ENCODE data around the gene SSRP1. TPM values are rescaled to one million over a fixed set of nuclear protein-coding genes. Genes with fewer than 3 reads are reported as not detected.
A peak's percentile ranks its signal among the peaks of the same experiment; 100 is the strongest.
"Not testable (repeated sequence)": the region's sequence is repeated elsewhere in the genome, so short reads cannot be mapped to it uniquely, and the experiment has no call there.

SSRP1 gene
- total RNA-seq, 1 donor from 2014 or later = 34.6 TPM

- DNase-seq = no peak
- H3K9me3 ChIP-seq (replicated peaks) = peaks cover 25% of the 10 kb centered on the region
- H3K4me3 ChIP-seq = no peak overlapping the region
- peak overlapping the region; percentile 12 for H3K27ac ChIP-seq (replicated peaks)
- intact Hi-C loops (cut with micrococcal nuclease) = no loop called here
- H3K36me3 ChIP-seq = peaks cover 19% of the 10 kb centered on the region
- H3K27me3 ChIP-seq (ENCODE audit: low read depth) = no peaks in the 10 kb centered on the region
- TF ChIP-seq, protein P1, sequence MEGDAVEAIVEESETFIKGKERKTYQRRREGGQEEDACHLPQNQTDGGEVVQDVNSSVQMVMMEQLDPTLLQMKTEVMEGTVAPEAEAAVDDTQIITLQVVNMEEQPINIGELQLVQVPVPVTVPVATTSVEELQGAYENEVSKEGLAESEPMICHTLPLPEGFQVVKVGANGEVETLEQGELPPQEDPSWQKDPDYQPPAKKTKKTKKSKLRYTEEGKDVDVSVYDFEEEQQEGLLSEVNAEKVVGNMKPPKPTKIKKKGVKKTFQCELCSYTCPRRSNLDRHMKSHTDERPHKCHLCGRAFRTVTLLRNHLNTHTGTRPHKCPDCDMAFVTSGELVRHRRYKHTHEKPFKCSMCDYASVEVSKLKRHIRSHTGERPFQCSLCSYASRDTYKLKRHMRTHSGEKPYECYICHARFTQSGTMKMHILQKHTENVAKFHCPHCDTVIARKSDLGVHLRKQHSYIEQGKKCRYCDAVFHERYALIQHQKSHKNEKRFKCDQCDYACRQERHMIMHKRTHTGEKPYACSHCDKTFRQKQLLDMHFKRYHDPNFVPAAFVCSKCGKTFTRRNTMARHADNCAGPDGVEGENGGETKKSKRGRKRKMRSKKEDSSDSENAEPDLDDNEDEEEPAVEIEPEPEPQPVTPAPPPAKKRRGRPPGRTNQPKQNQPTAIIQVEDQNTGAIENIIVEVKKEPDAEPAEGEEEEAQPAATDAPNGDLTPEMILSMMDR (IDR thresholded peaks at IDR 0.05; ENCODE audit: borderline replicate concordance) = no peak
- H3K4me1 ChIP-seq = no peaks in the 10 kb centered on the region
These were observed 41.2 kb downstream of the SSRP1 start for GRCh38 chr11:57294225-57295131.

GRCh38 chr11:57290288-57290687 is 45.4 kb downstream of the SSRP1 start:
- H3K9me3 ChIP-seq (replicated peaks) = no peaks in the 10 kb centered on the region
- DNase-seq = no peak
- no peaks in the 10 kb centered on the region for H3K27me3 ChIP-seq (ENCODE audit: low read depth)
- TF ChIP-seq, protein P1 (IDR thresholded peaks at IDR 0.05; ENCODE audit: borderline replicate concordance) = no peak
- H3K36me3 ChIP-seq = no peaks in the 10 kb centered on the region
- intact Hi-C loops (cut with micrococcal nuclease) = no loop called here
- no peak overlapping the region for H3K4me3 ChIP-seq
- H3K27ac ChIP-seq (replicated peaks) = no peak overlapping the region
- H3K4me1 ChIP-seq = peaks cover 5% of the 10 kb centered on the region

DNA sequence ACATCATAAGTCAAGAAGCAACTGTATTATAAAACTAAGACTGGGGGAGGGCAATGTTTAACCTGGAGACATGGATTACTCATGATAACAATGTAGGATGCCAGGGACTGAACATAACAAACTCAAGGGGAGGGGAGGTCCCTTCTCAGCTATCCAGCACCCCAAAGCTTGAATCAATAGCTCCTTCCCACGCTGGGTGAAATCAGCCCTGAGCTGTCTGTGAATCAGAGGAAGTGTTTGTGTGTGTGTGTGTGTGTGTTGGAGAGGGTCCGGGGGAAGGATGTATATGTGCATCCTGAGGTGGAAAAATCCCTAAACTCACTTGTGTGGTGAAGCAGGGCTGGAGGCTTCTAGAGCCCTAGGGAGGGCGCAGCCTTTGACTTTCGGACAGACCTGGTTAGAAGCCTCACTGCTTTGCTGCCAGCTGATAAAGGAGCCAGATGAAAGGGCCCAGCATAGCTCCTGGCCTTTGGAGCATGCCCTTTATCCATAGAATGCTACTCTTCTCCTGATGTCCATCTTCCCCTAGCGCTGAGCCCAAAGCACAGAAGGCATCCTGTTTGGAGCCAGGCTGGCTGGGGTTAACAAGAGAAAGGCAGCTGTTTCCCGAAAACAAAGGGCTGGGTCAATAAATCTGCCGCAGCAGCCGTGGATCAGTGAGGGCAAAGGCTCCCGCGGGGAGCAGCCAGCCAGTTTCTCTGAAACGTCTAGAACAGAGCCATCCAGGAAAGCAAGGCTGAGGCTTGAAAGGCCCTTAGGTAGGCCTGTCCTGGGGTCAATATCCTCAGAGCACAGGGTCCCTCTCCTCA is 46.7 kb downstream of the SSRP1 start:
- no peak for DNase-seq
- Histone ChIP-seq H3K4me1 (peaks cover 5% of the 10 kb centered on the region), H3K36me3 (no peaks in the 10 kb centered on the region), H3K4me3 (no peak overlapping the region), H3K27me3 (ENCODE audit: low read depth) (no peaks in the 10 kb centered on the region), H3K9me3 (replicated peaks) (no peaks in the 10 kb centered on the region), H3K27ac (replicated peaks) (peak overlapping the region; percentile 52)
- intact Hi-C loops (cut with micrococcal nuclease) = no loop called here
- TF ChIP-seq, protein P1 (IDR thresholded peaks at IDR 0.05; ENCODE audit: borderline replicate concordance) = no peak

DNA sequence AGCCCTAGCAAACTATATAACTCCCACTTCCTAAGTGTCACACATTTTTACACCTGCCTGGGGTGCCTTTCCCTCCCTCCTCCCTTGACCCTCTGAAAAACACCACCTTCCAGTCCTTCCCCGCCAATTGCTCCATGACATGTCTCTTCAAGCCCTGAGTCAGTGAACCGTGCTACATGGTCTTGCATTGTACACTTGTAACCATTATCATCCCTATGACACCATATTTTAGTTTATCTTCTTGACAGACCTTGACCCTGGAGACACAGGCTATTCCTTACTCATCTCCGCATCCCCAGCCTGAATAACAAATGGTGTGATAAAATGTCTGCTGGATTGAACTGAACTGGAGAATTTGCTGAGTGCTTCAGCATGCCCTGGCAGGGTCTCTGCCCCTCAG is 47.8 kb downstream of the SSRP1 start:
- no peaks in the 10 kb centered on the region for H3K9me3 ChIP-seq (replicated peaks)
- H3K4me1 ChIP-seq = peaks cover 5% of the 10 kb centered on the region
- TF ChIP-seq, protein P1 (IDR thresholded peaks at IDR 0.05; ENCODE audit: borderline replicate concordance) = no peak
- intact Hi-C loops (cut with micrococcal nuclease) = no loop called here
- no peaks in the 10 kb centered on the region for H3K36me3 ChIP-seq
- H3K27ac ChIP-seq (replicated peaks) = no peak overlapping the region
- H3K4me3 ChIP-seq = no peak overlapping the region
- no peaks in the 10 kb centered on the region for H3K27me3 ChIP-seq (ENCODE audit: low read depth)
- no peak for DNase-seq

DNA sequence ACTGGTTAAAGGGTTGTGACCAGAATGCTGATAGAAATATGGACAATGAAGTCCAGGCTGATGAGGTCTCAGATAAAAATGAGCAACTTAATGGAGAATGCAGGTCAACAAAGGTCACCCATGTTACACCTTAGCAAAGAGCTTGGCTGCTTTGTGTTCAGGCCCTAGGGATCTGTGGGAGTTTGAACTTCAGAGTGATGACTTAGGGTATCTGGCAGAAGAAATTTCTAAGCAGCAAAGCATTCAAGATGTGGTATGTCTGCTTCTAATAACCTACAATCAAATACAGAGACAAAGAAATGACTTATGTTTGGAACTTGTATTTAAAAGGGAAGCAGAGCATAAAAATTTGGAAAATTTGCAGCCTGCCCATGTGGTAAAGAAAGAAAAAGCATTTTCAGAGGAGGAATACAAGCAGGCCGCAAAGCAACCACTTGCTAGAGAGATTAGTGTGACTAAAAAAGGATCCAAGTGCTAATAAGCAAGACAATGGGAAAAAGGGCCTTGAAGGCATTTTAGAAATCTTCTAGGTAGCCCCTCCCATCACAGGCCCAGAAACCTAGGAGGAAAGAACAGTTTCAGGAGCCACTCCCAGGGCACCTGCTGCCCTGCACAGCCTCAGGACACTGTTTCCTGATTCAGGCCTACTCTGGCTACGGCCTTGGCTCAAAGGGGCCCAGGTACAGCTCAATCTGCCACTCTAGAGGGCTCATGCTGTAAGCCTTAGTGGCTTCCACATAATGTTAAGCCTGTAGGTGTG is 52.3 kb downstream of the SSRP1 start:
- Histone ChIP-seq H3K9me3 (replicated peaks) (no peaks in the 10 kb centered on the region), H3K27ac (replicated peaks) (no peak overlapping the region), H3K27me3 (ENCODE audit: low read depth) (no peaks in the 10 kb centered on the region), H3K36me3 (no peaks in the 10 kb centered on the region), H3K4me1 (peaks cover 3% of the 10 kb centered on the region), H3K4me3 (no peak overlapping the region)
- intact Hi-C loops (cut with micrococcal nuclease) = no loop called here
- no peak for DNase-seq
- TF ChIP-seq, protein P1 (IDR thresholded peaks at IDR 0.05; ENCODE audit: borderline replicate concordance) = no peak

- H3K27ac ChIP-seq (replicated peaks); H3K36me3 ChIP-seq; H3K27me3 ChIP-seq (ENCODE audit: low read depth); intact Hi-C loops (cut with micrococcal nuclease); H3K4me3 ChIP-seq; DNase-seq; H3K9me3 ChIP-seq (replicated peaks): not testable (repeated sequence)
- peaks cover 22% of the 10 kb centered on the region for H3K4me1 ChIP-seq
These were observed 54.1 kb downstream of the SSRP1 start for GRCh38 chr11:57281546-57281945.
